HTERT RPE-1 (cell line): ENCODE data around the gene TAF11L13.
"Not testable (repeated sequence)": the region's sequence is repeated elsewhere in the genome, so short reads cannot be mapped to it uniquely, and the experiment has no call there.

Experiments used
- in situ Hi-C: fragments of 300-500 bp; cut with MboI; formaldehyde crosslinking; loops from 4 replicates; pipeline ENCODE4 v1.14.3; 2020; ENCODE audit warnings: low sequenced_read_pairs

TAF11L13 gene

GRCh38 chr5:17631788-17632187 lies at the start of gene TAF11L13:
TAF11L13 (plus strand) TSS chr5:17632088.
- in situ Hi-C loops, result not testable (repeated sequence)

GRCh38 chr5:17585658-17586057 lies 46.2 kb upstream of the TAF11L13 start, which contains the start of gene TAF11L7:
TAF11L7 (minus strand) TSS chr5:17585758.
- in situ Hi-C loops, result not testable (repeated sequence)

DNA sequence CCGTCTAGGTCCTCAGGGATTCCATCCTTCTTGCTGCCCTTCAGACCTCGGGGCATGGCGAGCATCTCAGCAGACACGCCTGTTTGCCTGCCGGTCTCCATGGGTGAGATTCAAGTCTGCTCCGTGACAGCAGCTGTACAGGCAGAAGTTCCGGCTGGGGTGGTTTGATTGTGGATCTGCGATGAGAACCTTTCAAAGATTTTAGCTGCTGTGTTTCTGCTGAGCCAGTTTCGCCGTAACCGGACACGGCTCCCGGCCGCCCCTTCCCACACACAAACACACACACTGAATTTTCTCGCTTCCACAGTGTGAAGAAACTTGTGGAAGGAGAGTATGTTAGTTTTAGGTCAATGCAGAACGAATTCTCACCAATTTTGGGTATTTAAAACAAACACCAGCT lies 41.0 kb upstream of the TAF11L13 start, which contains the start of gene TAF11L8:
TSS of gene TAF11L8 (minus strand) at position 101 of the 400 bp plus-strand sequence.
- in situ Hi-C loops, result not testable (repeated sequence)

GRCh38 chr5:17594255-17594654 lies 37.6 kb upstream of the TAF11L13 start, which contains the start of gene TAF11L9:
TAF11L9 (minus strand) TSS chr5:17594394.
- in situ Hi-C loops, result not testable (repeated sequence)

- in situ Hi-C loops, result not testable (repeated sequence)
These were observed 34.2 kb upstream of the TAF11L13 start, which contains the start of gene TAF11L10 for GRCh38 chr5:17597728-17598127. TAF11L10 (minus strand) TSS chr5:17597828.

GRCh38 chr5:17603880-17604279 lies 28.0 kb upstream of the TAF11L13 start, which contains the start of gene TAF11L11:
TAF11L11 (plus strand) TSS chr5:17604183.
- in situ Hi-C loops, result not testable (repeated sequence)

- in situ Hi-C loops, result no loop called here
These were observed 26.9 kb upstream of the TAF11L13 start for GRCh38 chr5:17604951-17605350.

GRCh38 chr5:17607461-17607860 lies 24.4 kb upstream of the TAF11L13 start:
- in situ Hi-C loops, result not testable (repeated sequence)

GRCh38 chr5:17610092-17610491 lies 21.8 kb upstream of the TAF11L13 start, which contains the start of gene TAF11L12:
TAF11L12 (plus strand) TSS chr5:17610392.
- in situ Hi-C loops, result not testable (repeated sequence)

GRCh38 chr5:17614872-17615605 lies 16.8 kb upstream of the TAF11L13 start:
- in situ Hi-C loops, result no loop called here

DNA sequence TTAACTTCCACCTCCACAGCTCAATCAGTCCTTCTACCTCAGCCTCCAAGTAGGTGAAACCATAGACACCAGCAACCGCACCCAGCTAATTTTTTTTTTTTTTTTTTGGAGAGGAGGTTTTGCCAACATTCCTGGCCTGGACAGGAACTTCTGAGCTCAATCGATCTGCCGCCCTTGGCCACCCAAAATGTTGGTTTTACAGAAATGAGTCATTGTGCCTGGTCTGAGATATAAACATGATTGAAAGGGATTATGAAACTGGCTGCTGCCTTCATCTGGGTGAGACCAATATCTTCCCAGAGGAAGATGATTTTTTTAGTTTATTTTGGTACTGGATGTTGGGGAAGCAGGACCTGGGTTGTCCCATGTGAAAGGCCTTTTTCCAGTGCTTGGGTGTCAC lies 12.5 kb upstream of the TAF11L13 start:
- in situ Hi-C loops, result no loop called here

DNA sequence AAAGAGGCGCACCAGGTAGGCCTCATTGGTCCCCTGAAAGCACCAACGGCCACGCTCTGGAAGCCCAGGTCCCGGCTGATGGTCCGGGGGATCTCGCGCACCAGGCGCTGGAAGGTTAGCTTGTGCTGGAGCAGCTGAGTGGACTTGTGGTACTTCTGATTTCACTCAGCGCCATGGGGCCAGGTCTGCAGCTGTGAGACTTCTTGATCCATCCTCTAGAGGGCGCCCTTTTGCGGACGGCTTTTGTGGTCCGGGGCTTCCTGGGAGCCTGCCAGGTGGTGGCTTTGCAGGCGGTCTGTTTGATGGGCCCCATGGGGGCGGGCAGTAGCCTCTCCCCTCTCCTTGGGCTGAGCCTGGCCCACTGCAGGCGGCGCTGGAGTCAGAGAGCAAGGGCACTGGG lies 11.3 kb upstream of the TAF11L13 start:
- in situ Hi-C loops, result no loop called here

- in situ Hi-C loops, result no loop called here
These were observed 6.2 kb upstream of the TAF11L13 start for GRCh38 chr5:17625686-17626085.

GRCh38 chr5:17634160-17634559 lies 2.3 kb downstream of the TAF11L13 start, which contains the start of gene TAF11L14:
TAF11L14 (plus strand) TSS chr5:17634460.
- in situ Hi-C loops, result no loop called here

- in situ Hi-C loops, result not testable (repeated sequence)
These were observed 17.3 kb downstream of the TAF11L13 start for GRCh38 chr5:17649232-17649631.

- in situ Hi-C loops, result not testable (repeated sequence)
These were observed 23.4 kb downstream of the TAF11L13 start for GRCh38 chr5:17655201-17655759.

DNA sequence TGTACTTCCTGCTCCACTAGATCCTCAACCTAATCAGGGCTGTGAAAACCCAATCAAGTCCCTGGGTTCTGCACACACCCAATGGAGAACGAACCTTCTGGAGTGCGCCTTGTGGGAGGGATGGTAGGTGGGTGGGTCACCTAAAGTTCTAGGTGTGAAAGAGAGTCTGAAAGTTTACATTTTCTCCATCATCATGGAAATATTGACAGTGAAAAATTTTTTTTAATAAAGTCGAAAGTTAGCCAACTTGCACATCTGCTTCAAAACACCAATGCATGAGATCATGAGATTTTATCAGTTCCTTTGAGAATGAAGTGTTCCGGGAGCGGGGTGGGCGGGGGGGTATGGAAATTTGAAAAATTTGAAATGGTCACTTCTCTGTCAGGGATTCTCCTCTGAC lies 24.0 kb downstream of the TAF11L13 start:
- in situ Hi-C loops, result no loop called here

DNA sequence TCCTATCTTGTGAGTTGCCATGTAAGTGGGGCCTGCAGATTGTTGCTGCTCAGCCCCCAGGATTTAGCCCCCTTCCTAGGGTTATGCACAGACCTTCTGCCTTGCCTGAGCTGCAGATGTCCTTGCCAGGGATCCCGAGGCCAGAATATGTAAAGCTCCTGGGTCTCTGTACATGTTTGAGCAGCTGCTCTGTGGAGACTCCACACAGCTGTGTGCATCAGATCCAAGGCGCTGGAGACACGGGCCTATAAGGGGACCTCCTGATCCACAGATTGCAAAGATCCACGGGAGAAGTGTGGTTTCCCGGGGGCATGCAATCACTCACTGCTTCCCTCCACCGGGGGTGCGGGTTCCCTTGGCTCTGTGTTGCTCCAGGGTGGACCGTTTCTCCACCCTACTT lies 31.3 kb downstream of the TAF11L13 start:
- in situ Hi-C loops, result no loop called here

DNA sequence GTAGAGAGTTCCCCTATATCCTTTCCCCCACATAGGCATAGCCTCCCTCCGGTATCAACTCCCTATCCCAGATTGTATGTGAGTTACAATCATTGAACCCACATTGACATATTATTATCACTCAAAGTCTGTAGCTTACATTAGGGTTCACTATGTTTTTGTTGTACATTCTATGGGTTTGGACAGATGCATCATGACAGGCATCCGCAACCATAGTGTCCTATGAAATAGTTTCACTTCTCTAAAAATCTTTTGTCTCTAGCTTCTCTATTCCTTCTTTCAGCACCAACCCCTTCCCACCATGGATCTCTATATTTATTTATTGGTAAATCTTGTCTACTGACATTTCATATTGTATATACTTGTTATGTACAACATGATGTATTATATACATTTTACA lies 33.9 kb downstream of the TAF11L13 start:
- in situ Hi-C loops, result no loop called here

- in situ Hi-C loops, result no loop called here
These were observed 34.9 kb downstream of the TAF11L13 start for GRCh38 chr5:17666726-17667235.

DNA sequence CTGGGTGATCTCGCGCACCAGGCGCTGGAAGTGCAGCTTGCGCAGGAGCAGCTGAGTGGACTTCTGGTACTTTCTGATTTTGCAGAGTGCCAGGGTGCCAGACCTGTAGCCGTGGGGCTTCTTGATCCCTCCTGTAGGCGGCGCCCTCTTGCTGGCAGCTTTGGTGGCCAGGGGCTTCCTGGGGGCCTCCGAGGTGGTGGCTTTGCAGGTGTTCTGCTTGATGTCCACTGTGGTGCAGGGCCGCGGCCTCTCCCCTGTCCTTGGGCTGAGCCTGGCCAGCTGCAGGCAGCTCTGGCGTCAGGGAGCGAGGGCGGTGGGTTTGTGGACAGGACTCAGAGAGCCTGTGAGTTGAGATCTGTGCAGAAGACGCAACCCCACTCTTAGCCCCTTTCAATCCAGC lies 38.5 kb downstream of the TAF11L13 start:
- in situ Hi-C loops, result no loop called here
